22Rv1 (cell line): Measurements from ENCODE around the gene FTCD.

Experiments used
- H3K27ac ChIP-seq: fragments of 450-650 bp; 2 replicates; pipeline ENCODE4 v1.5.1; 2017
- CTCF ChIP-seq: fragments of 450-650 bp; IDR thresholded peaks from 2 replicates; pipeline ENCODE4 v1.5.1; 2017; ENCODE audit warnings: mild to moderate bottlenecking
- ZFX ChIP-seq: fragments of 450-650 bp; IDR thresholded peaks from 2 replicates; pipeline ENCODE4 v1.6.1; 2017; ENCODE audit warnings: antibody characterized with exemption, borderline replicate concordance

FTCD gene

GRCh38 chr21:46161633-46162592, 6.5 kb upstream of the FTCD start:
- TF ChIP-seq ZFX, result no peak
- TF ChIP-seq CTCF, result no peak
- no peak overlapping the region for H3K27ac ChIP-seq

GRCh38 chr21:46160907-46161632, 5.7 kb upstream of the FTCD start:
- TF ChIP-seq CTCF (no peak), ZFX (no peak)
- no peak overlapping the region for H3K27ac ChIP-seq

GRCh38 chr21:46160657-46160906, 5.2 kb upstream of the FTCD start:
- H3K27ac ChIP-seq, result no peak overlapping the region
- no peak for TF ChIP-seq ZFX

- no peak for TF ChIP-seq CTCF
- TF ChIP-seq ZFX, result no peak
- no peak overlapping the region for H3K27ac ChIP-seq
Observed at GRCh38 chr21:46159841-46160656, 4.7 kb upstream of the FTCD start.

GRCh38 chr21:46159390-46159789, 4.0 kb upstream of the FTCD start:
- TF ChIP-seq ZFX (no peak), CTCF (no peak)

GRCh38 chr21:46158666-46159300, 3.4 kb upstream of the FTCD start:
- H3K27ac ChIP-seq, result no peak overlapping the region
- no peak for TF ChIP-seq CTCF
- TF ChIP-seq ZFX, result no peak

More at GRCh38 chr21:46159390-46159789, 4.0 kb upstream of the FTCD start:
- no peak overlapping the region for H3K27ac ChIP-seq

GRCh38 chr21:46157987-46158451, 2.6 kb upstream of the FTCD start:
- no peak overlapping the region for H3K27ac ChIP-seq
- TF ChIP-seq ZFX (no peak), CTCF (no peak)
